Stomach (tissue), 4 donors: ENCODE measurements around the gene KRT7.

Source experiments
- EP300 ChIP-seq: sonication (generic); formaldehyde crosslinking; IDR thresholded peaks from one replicate; pipeline ENCODE4 v1.6.1; 2017; ENCODE audit warnings: antibody characterized with exemption
- POLR2A ChIP-seq, 4 donors: fragments of 450-650 bp; IDR thresholded peaks; one replicate each; pipeline ENCODE4 v1.6.1; 2016; ENCODE audit warnings: antibody characterized with exemption in 4 of 4, control low read depth in 2 of 4, mild to moderate bottlenecking in 1 of 4, moderate library complexity in 1 of 4
- TF ChIP-seq, protein P1 (sequence below), 7 experiments: fragments of 450-650 bp in 4 of 7; fragments of 200-600 bp in 3 of 7; sonication (generic) in 3 of 7; IDR thresholded peaks; one replicate each; pipeline ENCODE4 v1.5.1; 2016 to 2019; ENCODE audit warnings: antibody characterized with exemption in 7 of 7, control low read depth in 2 of 7, mild to moderate bottlenecking in 1 of 7

DNA sequence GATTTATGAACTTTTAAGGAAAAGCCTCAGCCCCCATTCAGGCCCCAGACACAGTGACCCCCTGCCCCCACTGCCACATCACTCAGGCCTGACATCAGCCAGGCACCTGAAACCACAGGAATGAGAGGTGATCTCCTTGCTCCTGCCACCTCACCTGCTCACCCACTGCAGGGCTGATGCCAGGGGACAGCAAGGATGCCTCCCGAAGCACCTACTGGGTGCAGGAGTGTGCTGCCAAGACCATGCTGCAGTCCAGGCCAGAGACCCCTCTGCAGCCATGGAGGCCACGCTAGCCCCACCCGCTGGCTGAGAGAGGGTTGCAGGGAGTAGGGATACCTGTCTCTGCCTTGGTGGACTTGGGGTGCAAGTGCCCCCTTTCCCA lies 18.6 kb upstream of the KRT7 start:
- TF ChIP-seq, protein P1, sequence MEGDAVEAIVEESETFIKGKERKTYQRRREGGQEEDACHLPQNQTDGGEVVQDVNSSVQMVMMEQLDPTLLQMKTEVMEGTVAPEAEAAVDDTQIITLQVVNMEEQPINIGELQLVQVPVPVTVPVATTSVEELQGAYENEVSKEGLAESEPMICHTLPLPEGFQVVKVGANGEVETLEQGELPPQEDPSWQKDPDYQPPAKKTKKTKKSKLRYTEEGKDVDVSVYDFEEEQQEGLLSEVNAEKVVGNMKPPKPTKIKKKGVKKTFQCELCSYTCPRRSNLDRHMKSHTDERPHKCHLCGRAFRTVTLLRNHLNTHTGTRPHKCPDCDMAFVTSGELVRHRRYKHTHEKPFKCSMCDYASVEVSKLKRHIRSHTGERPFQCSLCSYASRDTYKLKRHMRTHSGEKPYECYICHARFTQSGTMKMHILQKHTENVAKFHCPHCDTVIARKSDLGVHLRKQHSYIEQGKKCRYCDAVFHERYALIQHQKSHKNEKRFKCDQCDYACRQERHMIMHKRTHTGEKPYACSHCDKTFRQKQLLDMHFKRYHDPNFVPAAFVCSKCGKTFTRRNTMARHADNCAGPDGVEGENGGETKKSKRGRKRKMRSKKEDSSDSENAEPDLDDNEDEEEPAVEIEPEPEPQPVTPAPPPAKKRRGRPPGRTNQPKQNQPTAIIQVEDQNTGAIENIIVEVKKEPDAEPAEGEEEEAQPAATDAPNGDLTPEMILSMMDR (IDR thresholded peaks at IDR 0.05): no peak
- no peak for TF ChIP-seq POLR2A (IDR thresholded peaks at IDR 0.05)
- no peak for TF ChIP-seq EP300
